NCI-H1694 (cell line): ENCODE results near the gene PHLPP1.
"Not testable (repeated sequence)": the region's sequence is repeated elsewhere in the genome, so short reads cannot be mapped to it uniquely, and the experiment has no call there.

Experiments
- DNase-seq: peaks from one replicate; lab custom pipeline; 2025; lab: John Stamatoyannopoulos, UW

PHLPP1 gene

DNA sequence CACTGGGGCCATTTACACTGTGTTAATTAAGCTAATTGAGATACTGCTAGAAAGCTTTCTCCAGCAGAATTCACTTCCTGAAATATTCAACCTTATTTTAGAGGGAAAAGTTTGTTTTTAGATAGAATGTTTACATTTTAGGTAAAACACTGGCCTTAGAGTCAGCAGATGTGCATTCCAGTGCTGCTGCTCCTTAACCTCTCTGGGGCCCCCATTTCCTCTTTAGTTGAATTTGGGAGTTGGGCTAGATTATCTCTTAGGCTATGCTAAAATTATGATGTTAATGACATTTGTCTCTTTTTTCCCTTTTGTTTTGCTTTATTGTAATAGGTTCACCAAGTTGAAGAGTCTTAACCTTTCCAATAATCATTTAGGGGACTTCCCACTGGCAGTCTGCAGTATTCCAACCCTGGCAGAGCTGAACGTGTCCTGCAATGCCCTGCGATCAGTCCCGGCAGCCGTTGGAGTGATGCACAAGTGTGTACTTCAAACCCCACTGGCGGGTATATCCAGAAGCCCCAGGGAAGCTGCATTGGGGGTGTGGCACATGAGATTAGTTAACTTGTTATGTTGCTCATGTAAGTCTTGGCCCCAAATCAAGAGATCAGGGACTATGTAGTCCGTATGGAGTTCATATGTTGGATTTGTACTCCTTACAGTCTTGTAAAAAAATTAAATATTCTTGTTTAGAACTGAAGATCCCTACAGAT lies 179.5 kb downstream of the PHLPP1 start:
- DNase-seq, result no peak

DNA sequence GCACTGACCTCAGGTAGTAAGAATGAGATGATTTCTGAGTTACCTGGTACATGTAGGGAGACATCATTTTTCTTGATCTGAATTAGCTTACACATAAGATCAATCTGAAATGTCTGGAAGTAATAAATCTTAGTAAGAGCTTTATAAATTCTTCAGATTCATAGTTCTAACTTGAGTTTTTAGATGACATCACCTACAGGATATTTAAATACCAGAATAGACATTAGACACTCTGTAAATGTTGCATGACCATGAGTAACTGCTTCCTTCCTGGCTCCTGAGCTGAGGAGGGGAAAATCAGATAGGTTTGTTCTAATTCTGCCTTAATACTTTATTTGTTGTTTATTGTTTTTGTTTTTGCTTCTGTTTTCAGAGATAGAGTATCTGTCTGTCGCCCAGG lies 181.8 kb downstream of the PHLPP1 start:
- DNase-seq, result no peak

DNA sequence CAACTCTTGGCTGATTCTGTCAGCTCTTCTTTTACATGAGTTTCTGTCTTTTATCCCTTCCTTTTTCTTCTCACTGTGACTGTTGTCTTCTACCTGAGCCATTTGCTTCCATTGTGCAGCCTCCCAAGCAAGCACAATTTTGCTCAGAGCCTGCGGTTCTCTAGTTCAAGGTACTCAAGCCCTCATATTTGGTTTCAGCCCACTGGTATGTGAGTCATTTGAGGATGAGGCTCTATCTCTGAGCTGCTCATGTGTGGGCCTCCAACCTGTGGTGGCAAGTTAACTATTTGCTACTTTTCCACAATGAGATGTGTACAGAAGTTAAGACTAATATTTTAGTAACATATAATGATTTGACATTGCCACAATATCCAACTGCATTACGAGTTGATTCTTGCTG lies 183.0 kb downstream of the PHLPP1 start:
- DNase-seq, result no peak

DNA sequence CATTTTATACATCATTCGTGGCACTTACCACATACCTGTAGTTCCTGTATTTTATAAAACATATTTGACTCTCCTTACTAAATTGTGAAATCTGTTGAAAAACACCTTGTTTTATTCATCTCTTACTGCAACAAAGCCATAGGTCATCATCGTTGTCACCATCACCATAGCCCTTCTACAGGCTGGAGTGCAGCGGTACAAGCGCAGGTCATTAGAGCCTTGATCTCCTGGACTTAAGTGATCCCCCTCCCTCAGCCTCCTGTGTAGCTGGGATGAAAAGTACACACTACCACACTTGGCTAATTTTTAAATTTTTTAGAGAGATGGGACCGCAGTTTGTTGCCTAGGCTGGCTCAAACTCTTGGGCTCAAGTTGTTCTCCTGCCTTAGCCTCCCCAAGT lies 184.2 kb downstream of the PHLPP1 start:
- no peak for DNase-seq

DNA sequence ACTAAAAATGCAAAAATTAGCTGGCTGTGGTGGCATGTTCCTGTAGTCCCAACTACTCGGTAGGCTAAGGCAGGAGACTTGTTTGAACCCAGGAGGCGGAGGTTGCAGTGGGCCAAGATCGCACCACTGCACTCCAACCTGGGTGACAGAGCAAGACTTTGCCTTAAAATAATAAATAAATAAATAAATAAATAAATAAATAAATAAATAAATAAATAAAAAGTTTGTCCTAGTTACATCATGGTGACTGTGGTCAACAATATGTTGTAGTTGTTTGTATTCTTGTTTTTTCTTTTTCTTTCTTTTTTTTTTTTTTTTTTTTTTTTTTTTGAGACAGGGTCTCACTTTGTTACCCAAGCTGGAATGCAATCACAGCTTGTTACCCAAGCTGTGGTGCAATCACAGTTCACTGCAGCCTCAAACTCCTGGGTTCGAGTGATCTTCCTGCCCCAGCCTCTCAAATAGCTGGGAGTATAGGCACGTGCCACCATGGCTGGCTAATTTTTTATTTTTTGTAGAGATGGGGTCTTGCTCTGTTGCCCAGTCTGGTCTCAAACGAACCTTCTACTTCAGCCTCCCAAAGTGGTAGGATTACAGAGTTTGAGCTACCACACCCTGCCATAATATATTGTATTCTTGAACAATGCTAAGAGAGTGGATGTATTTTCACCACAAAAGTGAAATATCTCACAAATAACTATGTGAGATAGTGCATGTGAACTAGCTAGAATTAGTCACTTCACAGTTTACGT lies 185.0 kb downstream of the PHLPP1 start:
- DNase-seq, result no peak

DNA sequence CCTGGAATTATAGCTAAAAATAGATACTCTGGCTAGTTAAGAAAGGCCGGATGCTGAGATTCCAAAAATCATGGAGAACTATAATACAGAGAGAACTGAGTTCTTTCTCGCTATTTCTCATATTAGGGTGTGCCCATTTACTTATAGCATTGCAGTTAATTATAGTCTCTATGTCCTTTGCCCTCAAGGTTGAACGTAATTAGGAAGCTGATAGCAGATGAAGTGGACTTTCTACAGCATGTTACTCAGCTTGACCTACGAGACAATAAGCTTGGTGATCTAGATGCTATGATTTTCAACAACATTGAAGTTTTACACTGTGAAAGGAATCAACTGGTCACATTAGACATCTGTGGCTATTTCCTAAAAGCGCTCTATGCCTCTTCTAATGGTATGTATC lies 187.4 kb downstream of the PHLPP1 start:
- no peak for DNase-seq

DNA sequence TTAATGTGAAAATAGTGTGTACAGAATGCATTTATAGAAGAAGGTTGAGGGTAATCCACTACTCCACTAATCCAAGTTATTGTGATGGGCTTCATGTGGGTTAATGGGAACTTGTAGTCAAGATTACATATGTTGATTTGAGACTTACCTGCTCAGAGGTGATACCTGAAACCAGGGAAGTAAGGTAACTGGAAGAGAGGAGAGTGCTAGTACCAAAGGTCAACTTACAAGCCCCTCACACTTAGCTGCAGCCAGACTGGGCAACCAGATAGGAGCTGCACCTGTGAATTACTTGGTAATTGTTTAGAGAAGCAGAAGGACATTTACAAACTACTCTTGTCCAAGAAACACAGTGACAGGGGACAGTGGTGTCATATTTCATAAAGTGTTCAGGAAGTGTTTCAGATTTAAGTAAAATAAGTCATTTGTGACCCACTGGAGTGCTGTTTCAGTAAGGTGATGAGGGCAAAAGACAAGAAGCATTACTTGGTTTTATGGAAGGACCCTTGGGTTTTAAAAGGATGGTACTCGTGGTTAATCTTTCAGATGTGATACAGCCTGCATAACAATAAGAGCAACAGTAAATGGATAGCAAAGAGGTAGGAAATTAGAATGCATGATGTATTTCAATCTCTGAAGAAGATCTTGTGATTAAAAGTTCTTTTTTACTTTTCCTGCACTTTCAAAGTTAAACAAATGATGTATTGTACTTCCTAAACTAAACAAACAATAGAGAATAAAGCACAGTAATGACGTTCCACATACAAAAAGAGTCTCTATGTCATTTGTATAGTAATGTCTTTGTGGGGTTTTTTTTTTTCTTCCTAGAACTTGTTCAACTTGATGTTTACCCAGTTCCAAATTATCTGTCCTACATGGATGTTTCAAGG lies 189.3 kb downstream of the PHLPP1 start:
- DNase-seq, result no peak

DNA sequence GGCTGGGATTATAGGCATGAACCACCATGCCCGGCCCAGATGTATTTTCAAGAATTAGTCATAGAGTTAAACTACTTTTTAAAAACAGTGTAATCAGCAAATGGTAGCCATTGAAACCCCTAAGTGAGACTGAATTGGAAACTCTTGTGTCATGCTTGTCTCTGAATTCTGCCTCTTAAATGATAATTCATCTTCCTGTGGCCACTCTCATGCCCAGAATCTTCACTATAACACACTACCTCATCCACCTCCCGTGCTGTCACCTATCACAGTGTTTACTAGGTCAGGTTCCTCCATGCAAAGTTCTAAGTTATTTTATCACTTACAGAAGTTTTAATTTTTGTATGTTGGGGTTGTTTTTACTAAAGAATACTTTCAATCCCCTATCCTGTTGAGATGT lies 197.5 kb downstream of the PHLPP1 start:
- no peak for DNase-seq

DNA sequence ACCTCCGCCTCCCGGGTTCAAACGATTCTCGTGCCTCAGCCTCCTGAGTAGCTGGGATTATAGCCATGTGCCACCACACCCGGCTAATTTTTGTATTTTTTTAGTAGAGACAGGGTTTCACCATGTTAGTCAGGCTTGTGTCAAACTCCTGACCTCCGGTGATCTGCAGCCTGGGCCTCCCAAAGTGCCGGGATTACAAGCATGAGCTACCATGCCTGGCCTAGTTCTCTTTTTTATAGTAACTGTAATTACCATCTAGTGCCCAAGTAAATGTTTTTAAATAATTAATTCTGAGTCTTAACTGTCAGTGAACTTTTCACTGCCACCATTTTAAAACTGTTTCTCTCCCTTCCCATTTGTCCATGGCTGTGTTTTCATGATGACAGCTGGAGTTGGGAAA lies 198.5 kb downstream of the PHLPP1 start:
- DNase-seq, result not testable (repeated sequence)

DNA sequence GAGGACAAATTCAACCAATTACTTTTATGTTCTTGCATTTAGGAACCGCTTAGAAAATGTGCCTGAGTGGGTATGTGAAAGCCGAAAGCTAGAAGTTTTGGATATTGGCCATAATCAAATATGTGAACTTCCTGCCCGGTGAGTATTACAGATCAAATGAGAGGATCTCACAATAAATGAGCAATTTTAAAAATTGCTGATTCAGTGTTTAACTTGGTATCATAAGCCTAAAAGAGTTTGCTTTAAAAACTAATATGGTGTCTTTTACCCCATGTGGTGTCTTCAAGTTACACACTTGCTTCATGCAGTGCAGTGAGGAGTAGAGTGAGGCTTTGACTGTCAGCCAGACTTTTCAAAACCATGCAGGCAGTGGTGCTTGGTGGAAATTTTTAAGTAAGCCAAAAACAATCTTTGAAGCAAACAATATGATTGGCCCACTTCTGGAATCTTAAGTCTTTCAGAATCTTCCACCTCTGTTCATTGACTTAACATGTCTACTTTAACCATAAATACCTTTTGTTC lies 199.6 kb downstream of the PHLPP1 start:
- no peak for DNase-seq

DNA sequence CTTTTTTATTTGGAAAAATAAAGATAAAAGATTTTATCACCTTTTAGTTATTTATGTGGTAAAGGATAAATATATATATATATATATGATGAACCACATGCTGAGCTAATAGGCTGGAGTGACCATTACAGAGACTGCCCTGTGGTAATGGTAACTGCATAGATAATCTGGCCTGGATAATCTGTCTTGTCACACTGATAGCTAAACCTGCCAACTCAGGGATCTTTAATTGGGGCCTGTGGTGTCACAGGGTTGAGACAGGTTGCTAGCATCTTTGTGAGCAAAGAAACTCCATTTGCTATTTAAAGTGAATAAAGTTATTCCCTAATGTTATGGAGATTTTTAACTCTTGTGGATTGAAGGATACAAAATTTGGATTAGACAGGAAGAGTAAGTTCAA lies 203.0 kb downstream of the PHLPP1 start:
- no peak for DNase-seq

DNA sequence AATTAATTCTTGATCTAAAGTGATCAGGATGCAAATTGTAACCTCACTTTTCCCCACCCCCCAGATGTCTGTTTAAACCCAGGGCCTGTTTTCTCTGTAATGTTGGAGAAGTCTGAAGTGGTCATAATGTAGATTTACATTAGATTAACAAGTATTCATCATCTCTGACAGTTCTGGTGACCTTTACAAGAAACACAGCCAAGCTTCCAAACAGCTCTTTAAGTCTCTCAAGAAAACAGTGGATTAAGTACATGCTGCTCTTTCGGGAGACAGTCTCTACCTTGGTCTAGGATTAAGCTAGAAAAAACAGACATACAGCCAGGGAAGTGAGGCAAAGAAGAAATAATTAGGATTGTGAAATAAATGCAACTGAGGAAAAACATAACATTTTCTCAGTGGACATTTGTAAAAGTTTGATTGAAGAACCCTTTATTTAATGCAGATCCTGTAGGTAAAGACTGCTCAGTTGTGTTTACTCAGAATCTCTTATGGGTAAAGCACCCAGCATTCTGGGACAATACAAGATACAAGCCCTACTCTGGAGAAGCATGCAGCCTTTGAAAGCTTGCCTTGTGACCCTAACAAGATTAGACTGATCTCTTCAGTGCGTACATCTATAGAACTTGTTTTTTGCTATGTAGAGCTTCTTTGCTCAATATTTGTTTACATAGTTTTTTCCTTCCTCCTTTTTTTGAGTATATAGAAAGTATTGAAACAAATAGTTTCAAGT lies 203.9 kb downstream of the PHLPP1 start:
- no peak for DNase-seq

DNA sequence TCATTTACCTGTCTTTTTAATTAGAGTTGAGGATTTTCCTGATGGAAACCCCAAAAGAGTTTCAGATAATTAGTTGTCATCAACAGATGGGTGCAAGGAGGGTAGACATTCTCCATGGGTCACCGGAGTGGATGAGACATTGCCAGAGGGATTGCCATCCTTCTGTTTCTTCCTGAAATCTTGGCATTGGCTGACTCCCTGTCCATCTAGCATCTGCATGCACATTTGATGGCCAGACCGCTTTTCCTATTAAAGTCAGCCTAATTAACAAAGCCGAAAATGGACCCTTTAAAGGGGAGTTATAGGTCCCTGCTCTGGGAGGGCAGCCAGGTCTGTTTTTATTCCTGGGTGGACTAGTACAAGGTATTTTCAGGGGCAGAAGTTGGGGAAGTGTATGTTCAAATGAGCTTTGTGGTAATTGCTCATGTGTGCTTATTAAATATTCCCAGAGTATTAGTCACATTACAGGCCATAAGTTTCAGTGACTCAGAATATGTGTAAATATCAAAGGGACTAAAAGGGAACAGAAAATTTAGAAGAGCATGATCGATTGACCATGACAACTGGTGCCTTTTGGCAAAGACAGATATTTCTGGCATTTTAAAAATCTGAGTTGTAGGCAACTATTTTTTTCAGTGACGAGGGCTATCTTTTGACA lies 209.8 kb downstream of the PHLPP1 start:
- no peak for DNase-seq

DNA sequence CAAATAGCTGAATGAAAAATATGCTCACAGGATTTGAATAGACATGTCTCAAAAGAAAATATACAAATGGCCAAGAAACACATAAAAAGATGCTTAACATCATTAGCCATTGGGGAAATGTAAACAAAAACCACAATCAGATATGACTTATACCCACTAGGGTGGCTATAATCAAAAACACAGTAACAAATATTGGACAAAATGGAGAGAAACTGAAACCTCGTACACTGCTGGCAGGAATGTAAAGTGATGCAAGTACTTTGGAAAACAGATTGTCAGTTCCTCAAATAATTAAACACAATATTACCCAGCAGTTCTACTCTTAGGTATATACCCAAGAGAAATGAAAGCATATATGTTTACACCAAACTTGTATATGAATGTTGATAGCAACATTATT lies 213.0 kb downstream of the PHLPP1 start:
- no peak for DNase-seq

DNA sequence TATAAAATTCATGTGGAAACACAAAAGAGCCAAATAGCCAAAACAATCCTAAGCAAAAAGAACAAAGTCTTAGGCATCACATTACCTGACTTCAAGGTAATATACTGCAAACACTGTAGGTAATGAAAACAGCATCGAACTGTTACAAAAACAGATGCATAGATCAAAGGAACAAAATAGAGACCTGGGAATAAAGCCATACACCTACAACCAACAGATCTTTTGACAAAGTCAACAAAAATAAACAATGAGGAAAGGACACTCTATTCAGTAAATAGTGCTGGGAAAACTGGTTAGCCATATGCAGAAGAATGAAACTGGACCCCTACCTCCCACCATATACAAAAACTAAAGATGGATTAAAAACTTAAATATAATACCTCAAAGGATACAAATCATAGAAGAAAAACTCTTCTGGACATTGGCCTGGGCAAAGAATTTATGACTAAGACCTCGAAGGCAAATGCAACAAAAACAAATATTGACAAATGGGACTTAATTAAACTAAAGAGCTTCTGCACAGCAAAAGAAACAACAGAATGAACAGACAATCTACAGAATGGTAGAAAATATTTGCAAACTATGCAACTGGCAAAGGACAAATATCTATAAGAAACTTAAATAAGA lies 218.0 kb downstream of the PHLPP1 start:
- DNase-seq, result no peak

DNA sequence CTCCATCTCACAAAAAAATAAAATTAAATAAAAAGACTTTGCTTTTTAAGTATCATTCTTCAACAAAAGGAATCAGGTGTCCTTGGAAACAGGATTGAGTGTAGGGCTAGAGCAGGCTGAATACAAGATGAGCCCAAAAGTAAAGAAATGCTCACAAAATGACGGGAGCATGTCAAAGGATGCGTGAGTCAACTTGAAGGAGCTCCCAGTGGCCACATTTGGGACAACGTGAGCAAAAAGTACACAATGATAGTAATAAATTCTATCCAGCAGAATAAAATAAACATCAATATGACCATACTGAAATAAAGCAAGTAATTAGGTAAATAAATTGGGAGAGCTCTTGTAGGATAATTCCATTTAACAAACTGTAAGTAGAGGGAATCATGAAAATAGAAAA lies 220.7 kb downstream of the PHLPP1 start:
- DNase-seq, result no peak

DNA sequence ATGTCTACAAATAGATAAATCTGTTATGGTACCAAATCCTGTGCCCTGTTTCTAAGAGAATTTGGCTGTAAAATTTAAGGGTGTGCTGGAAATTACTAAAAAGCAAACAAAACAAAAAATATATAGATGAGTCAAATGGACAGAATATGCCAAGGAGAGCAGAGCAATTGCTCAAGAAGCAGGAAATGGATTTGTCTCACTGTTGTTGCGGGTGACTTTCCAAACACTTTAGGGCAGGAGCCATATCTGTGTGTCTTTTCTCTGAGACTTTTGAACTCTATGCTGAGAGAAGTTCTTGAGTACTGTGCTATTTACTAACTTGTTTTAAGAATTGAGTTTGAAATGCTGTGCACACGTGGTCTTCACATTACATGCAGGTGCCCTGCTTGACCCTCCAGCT lies 221.7 kb downstream of the PHLPP1 start:
- no peak for DNase-seq

DNA sequence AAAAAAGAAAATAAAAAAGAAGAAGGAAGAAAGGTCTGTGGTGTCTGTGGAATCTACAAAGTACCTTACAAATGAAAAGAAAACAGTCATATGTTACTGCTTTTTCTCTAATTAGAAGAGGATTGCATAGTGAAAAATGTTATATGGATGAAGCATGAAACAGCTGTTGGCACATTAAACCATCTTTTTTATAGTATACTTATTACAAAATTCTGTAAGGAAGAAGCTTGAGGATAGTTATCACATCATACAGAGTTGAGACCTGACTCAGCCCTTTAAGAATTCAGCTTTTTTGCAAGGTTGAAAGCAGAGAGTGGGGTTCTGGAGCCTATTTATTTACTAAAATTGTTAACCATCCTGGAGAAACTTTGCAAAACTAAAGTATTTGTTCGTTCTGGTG lies 222.7 kb downstream of the PHLPP1 start:
- no peak for DNase-seq

DNA sequence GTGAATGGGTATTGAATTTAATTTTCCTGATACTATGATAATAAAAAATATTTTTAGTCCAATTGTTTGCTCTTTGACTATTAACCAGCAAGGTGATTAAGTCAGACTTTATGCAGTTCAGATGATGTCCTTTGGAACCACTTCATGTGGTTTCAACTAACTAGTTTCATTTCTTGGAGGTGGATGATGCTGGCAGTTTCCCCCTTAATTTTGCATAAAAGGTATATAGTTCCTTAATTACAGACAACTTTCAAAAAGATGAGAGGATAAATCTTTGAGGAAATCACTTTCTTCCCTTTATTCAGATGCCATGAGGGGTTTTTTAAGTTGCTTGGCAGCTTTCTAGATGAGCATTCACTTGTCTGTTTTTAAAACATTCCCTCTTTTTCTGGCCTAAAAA lies 223.1 kb downstream of the PHLPP1 start:
- DNase-seq, result no peak

DNA sequence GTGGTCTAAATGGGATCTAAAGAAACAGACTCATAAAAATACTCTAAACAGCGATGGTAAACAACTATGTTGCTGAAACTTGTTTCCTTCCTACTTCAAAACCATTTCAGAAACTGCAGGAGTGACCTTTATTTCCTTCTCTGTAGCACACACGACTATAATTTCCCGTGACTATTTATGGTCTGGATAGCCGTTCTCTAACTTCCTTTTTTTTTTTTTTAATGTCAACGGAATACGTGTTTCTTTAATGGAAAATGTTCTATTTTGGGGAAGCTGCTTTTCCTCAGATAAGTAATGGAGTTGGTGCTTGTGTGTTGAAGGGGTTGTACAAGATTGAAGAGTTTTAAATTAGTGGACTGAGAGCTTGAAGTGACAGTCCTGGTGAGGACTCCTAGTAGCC lies 224.1 kb downstream of the PHLPP1 start:
- DNase-seq, result no peak

DNA sequence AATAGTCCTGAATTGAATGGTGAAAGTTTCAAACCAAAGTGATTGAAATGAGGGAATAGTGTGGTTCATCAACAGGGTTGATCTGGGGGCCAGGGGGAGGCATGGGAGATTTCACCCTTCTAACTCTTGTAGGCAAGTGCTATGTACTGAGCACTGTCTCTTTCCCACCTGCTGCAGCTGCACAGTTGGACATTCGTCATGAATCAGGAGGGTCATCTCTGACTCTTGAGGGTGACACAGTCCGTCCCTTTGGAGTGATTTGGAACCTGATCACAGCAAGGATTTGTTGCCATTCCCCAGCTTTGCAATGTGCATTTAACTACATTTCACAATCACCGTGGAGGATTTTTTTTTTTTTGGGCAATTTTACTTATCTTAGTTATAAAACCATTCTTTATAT lies 224.6 kb downstream of the PHLPP1 start:
- no peak for DNase-seq
